GM23338 (cell line): ENCODE measurements around the gene GMEB2. TPM values are rescaled to one million over a fixed set of nuclear protein-coding genes. Genes with fewer than 3 reads are reported as not detected.

Experiments
- ATAC-seq: fragments of 200-7000 bp; cut with Tn5 transposase; 3 replicates; pipeline ENCODE4 v1.9.1; 2020
- DNase-seq: peaks from one replicate; pipeline ENCODE4 v3.0.0-alpha.2; 2015; ENCODE audit warnings: low spot score
- H2AFZ ChIP-seq: fragments of 200-600 bp; sonication (generic); 2 replicates; pipeline ENCODE4 v1.8.0; 2016; ENCODE audit warnings: antibody characterized with exemption, mild to moderate bottlenecking, moderate library complexity
- H3F3A ChIP-seq: fragments of 200-600 bp; sonication (generic); replicated peaks from 2 replicates; pipeline ENCODE4 v1.8.0; 2017; ENCODE audit warnings: antibody characterized with exemption, mixed run types, low read depth
- H3K27ac ChIP-seq: fragments of 200-600 bp; sonication (generic); 2 replicates; pipeline ENCODE4 v1.6.1; 2016; ENCODE audit warnings: low read depth
- H3K27me3 ChIP-seq: fragments of 200-600 bp; sonication (generic); 2 replicates; pipeline ENCODE4 v1.8.0; 2016; ENCODE audit warnings: mild to moderate bottlenecking, mixed run types, moderate library complexity; ENCODE audit not compliant: insufficient read depth
- H3K36me3 ChIP-seq: fragments of 200-600 bp; sonication (generic); 2 replicates; pipeline ENCODE4 v1.8.0; 2016; ENCODE audit warnings: mild to moderate bottlenecking; ENCODE audit not compliant: insufficient read depth
- H3K4me1 ChIP-seq: fragments of 200-600 bp; sonication (generic); 2 replicates; pipeline ENCODE4 v1.8.0; 2016; ENCODE audit warnings: mild to moderate bottlenecking, moderate library complexity; ENCODE audit not compliant: insufficient read depth
- H3K4me2 ChIP-seq: fragments of 200-600 bp; sonication (generic); 2 replicates; pipeline ENCODE4 v1.7.1; 2017; ENCODE audit warnings: mixed run types
- H3K4me3 ChIP-seq: fragments of 200-600 bp; sonication (generic); 2 replicates; pipeline ENCODE4 v1.6.1; 2016; ENCODE audit warnings: mixed run types
- H3K79me2 ChIP-seq: fragments of 200-600 bp; sonication (generic); replicated peaks from 2 replicates; pipeline ENCODE4 v1.8.0; 2017; ENCODE audit warnings: mild to moderate bottlenecking; ENCODE audit not compliant: insufficient read depth
- H3K9me2 ChIP-seq: fragments of 200-600 bp; sonication (generic); 2 replicates; pipeline ENCODE4 v1.8.0; 2017; ENCODE audit not compliant: insufficient read depth
- H4K20me1 ChIP-seq: fragments of 200-600 bp; sonication (generic); replicated peaks from 2 replicates; pipeline ENCODE4 v1.8.0; 2017; ENCODE audit warnings: mild to moderate bottlenecking; ENCODE audit not compliant: insufficient read depth
- H3K27ac Mint-ChIP-seq: 2 replicates; pipeline ENCODE4 v1.8.0; 2020; ENCODE audit warnings: inconsistent platforms, mild to moderate bottlenecking, moderate library complexity, mixed read lengths
- H3K27me3 Mint-ChIP-seq: 3 replicates; pipeline ENCODE4 v1.8.0; 2022; ENCODE audit warnings: low read depth, mild to moderate bottlenecking, moderate library complexity, mixed read lengths, inconsistent platforms; ENCODE audit not compliant: insufficient read depth, poor library complexity
- H3K36me3 Mint-ChIP-seq: 3 replicates; pipeline ENCODE4 v1.8.0; 2021; ENCODE audit warnings: low read depth, mild to moderate bottlenecking, inconsistent platforms, moderate library complexity, mixed read lengths
- H3K4me1 Mint-ChIP-seq: 3 replicates; pipeline ENCODE4 v1.8.0; 2020; ENCODE audit warnings: mild to moderate bottlenecking, inconsistent platforms, mixed read lengths
- H3K4me3 Mint-ChIP-seq: 3 replicates; pipeline ENCODE4 v1.8.0; 2021; ENCODE audit warnings: moderate library complexity, mild to moderate bottlenecking, inconsistent platforms, mixed read lengths
- H3K9me3 Mint-ChIP-seq: 3 replicates; pipeline ENCODE4 v1.8.0; 2020; ENCODE audit warnings: moderate library complexity, mild to moderate bottlenecking, inconsistent platforms, mixed read lengths
- CREB1 ChIP-seq: fragments of 250-450 bp; sonication (Bioruptor Pico); IDR thresholded peaks from 2 replicates; pipeline ENCODE4 v1.5.0; 2020; ENCODE audit warnings: low read depth, mild to moderate bottlenecking, moderate library complexity
- EZH2 ChIP-seq: fragments of 200-600 bp; sonication (generic); IDR thresholded peaks from one replicate; pipeline ENCODE4 v1.8.0; 2017; ENCODE audit warnings: antibody characterized with exemption, mild to moderate bottlenecking, low read depth; ENCODE audit not compliant: unreplicated experiment
- EZH2phosphoT487 ChIP-seq: fragments of 200-600 bp; sonication (generic); IDR thresholded peaks from one replicate; pipeline ENCODE4 v1.8.1; 2018; ENCODE audit warnings: antibody characterized with exemption; ENCODE audit not compliant: unreplicated experiment
- JUNB ChIP-seq: IDR thresholded peaks from one replicate; pipeline ENCODE4 v1.6.1; 2016; ENCODE audit warnings: antibody characterized with exemption; ENCODE audit not compliant: unreplicated experiment
- NANOG ChIP-seq: IDR thresholded peaks from 2 replicates; pipeline ENCODE4 v1.6.1; 2016; ENCODE audit warnings: antibody characterized with exemption, borderline replicate concordance
- POLR2AphosphoS5 ChIP-seq: IDR thresholded peaks from 2 replicates; pipeline ENCODE4 v1.6.1; 2016; ENCODE audit warnings: antibody characterized with exemption, low read depth
- STAT1 ChIP-seq: IDR thresholded peaks from one replicate; pipeline ENCODE4 v1.6.1; 2016; ENCODE audit warnings: antibody characterized with exemption; ENCODE audit not compliant: unreplicated experiment
- ZNF114 ChIP-seq: fragments of 250-450 bp; sonication (Bioruptor Pico); IDR thresholded peaks from 2 replicates; pipeline ENCODE4 v1.5.0; 2020; ENCODE audit warnings: mild to moderate bottlenecking, moderate library complexity
- ZNF331 ChIP-seq: fragments of 250-450 bp; sonication (Bioruptor Pico); IDR thresholded peaks from 2 replicates; pipeline ENCODE4 v1.5.0; 2020; ENCODE audit warnings: low read depth, mild to moderate bottlenecking, moderate library complexity
- polyA plus RNA-seq: library from polyadenylated mRNA; unstranded; fragments of >200 nt; fragmentation: Nextera tagmentation; extraction: Ambion mirVana; gene quantifications from 2 replicates; pipeline ENCODE4 v1.2.1, GENCODE V29; 2016
- total RNA-seq: library from RNA; depleted of rRNA; stranded (reverse); fragments of >200 nt; shearing (Covaris generic); gene quantifications from 2 replicates; pipeline ENCODE4 v1.2.3, GENCODE V29; 2014
- TF ChIP-seq, protein P1 (sequence below): fragments of 250-450 bp; sonication (Bioruptor Pico); IDR thresholded peaks from 2 replicates; pipeline ENCODE4 v1.5.0; 2020; ENCODE audit warnings: mild to moderate bottlenecking, moderate library complexity
- TF ChIP-seq, protein P2 (sequence below), 2 experiments: fragments of 200-600 bp in 1 of 2; sonication (generic) in 1 of 2; conservative IDR thresholded peaks; 2 replicates each; pipeline versions ENCODE4 v1.5.1 to v1.6.1; 2016 to 2017; ENCODE audit warnings: antibody characterized with exemption in 2 of 2, low read depth in 2 of 2, mild to moderate bottlenecking in 2 of 2, moderate library complexity in 1 of 2
- TF ChIP-seq, protein P3 (sequence below): IDR thresholded peaks from one replicate; pipeline ENCODE4 v1.6.1; 2018; ENCODE audit warnings: antibody characterized with exemption; ENCODE audit not compliant: unreplicated experiment
- TF ChIP-seq, protein P4 (sequence below): IDR thresholded peaks from 2 replicates; pipeline ENCODE4 v1.6.1; 2016; ENCODE audit warnings: antibody characterized with exemption

GMEB2 gene
- total and polyA plus RNA-seq, 2 experiments from 2014 or later, result 4.4 to 20.6 TPM

DNA sequence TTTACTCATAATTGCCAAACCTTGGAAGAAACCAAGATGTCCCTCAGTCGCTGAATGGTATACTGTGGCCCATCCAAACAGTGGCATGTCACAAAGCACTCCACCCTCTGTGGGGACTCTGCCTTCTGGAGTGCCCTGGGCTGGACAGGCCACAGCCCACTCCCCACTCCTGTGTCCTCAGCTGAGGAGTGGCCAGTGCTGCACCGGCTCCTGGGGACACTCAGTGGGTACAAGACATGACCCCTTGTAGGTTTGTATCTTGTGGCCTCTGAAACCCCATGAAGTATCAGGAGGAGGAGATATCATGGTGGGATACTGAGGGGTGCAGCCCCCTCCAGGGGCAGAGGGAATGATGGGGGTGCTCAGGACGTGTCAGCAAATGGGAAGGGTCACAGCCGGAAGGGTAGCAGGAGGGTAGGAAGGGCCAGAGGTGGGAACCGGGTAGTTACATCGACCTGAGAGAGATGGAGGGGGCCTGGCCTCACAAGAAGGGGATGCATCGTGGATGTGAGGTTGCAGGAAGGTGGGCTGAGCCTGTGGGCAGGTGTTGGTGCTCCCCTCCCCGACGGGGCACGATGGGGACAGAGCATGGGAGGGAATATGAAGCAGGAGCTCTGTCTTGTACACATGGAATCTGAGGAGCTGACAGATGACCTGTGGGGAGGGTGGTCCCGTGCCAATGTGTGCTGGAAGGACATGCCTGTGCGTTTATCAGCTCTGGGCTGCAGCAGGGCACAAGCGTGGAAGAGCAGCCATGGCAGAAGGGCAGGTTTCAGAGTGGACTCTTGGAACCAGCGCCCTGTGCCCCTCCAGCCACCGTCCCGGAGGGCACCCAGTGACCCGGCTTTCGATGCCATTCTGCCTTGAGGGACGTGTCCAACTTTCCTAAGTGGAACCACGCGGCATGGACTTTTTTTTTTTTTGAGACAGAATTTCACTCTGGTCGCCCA is 41.0 kb downstream of the GMEB2 start:
- H3K4me3 Mint-ChIP-seq, result no peak overlapping the region
- H3K27me3 ChIP-seq, result no peaks in the 10 kb centered on the region
- peaks cover 8% of the 10 kb centered on the region for H3K36me3 Mint-ChIP-seq
- no peaks in the 10 kb centered on the region for H3K9me3 Mint-ChIP-seq
- no peaks in the 10 kb centered on the region for H4K20me1 ChIP-seq
- no peak for ATAC-seq
- no peaks in the 10 kb centered on the region for H3K36me3 ChIP-seq
- H3K4me1 ChIP-seq, result no peaks in the 10 kb centered on the region
- H3F3A ChIP-seq, result 0 out of 2 replicates have a peak, but pooled peaks cover 2% of the 10 kb centered on the region
- no peak overlapping the region for H3K4me3 ChIP-seq
- no peak overlapping the region; the same call in 1 of the 2 replicates for H3K27ac Mint-ChIP-seq
- H3K9me2 ChIP-seq, result no peaks in the 10 kb centered on the region
- no peak overlapping the region for H3K27ac ChIP-seq
- no peaks in the 10 kb centered on the region for H3K79me2 ChIP-seq
- H2AFZ ChIP-seq, result no peak overlapping the region
- no peak for DNase-seq
- H3K4me2 ChIP-seq, result no peak overlapping the region
- H3K4me1 Mint-ChIP-seq, result no peaks in the 10 kb centered on the region; the same call in 2 of the 3 replicates
- TF ChIP-seq JUNB (no peak), ZNF331 (CRISPR knock-in tag) (no peak), EZH2phosphoT487 (no peak), STAT1 (no peak), NANOG (no peak), CREB1 (CRISPR knock-in tag) (no peak), POLR2AphosphoS5 (no peak), ZNF114 (CRISPR knock-in tag) (no peak), EZH2 (no peak)
- TF ChIP-seq, protein P1, sequence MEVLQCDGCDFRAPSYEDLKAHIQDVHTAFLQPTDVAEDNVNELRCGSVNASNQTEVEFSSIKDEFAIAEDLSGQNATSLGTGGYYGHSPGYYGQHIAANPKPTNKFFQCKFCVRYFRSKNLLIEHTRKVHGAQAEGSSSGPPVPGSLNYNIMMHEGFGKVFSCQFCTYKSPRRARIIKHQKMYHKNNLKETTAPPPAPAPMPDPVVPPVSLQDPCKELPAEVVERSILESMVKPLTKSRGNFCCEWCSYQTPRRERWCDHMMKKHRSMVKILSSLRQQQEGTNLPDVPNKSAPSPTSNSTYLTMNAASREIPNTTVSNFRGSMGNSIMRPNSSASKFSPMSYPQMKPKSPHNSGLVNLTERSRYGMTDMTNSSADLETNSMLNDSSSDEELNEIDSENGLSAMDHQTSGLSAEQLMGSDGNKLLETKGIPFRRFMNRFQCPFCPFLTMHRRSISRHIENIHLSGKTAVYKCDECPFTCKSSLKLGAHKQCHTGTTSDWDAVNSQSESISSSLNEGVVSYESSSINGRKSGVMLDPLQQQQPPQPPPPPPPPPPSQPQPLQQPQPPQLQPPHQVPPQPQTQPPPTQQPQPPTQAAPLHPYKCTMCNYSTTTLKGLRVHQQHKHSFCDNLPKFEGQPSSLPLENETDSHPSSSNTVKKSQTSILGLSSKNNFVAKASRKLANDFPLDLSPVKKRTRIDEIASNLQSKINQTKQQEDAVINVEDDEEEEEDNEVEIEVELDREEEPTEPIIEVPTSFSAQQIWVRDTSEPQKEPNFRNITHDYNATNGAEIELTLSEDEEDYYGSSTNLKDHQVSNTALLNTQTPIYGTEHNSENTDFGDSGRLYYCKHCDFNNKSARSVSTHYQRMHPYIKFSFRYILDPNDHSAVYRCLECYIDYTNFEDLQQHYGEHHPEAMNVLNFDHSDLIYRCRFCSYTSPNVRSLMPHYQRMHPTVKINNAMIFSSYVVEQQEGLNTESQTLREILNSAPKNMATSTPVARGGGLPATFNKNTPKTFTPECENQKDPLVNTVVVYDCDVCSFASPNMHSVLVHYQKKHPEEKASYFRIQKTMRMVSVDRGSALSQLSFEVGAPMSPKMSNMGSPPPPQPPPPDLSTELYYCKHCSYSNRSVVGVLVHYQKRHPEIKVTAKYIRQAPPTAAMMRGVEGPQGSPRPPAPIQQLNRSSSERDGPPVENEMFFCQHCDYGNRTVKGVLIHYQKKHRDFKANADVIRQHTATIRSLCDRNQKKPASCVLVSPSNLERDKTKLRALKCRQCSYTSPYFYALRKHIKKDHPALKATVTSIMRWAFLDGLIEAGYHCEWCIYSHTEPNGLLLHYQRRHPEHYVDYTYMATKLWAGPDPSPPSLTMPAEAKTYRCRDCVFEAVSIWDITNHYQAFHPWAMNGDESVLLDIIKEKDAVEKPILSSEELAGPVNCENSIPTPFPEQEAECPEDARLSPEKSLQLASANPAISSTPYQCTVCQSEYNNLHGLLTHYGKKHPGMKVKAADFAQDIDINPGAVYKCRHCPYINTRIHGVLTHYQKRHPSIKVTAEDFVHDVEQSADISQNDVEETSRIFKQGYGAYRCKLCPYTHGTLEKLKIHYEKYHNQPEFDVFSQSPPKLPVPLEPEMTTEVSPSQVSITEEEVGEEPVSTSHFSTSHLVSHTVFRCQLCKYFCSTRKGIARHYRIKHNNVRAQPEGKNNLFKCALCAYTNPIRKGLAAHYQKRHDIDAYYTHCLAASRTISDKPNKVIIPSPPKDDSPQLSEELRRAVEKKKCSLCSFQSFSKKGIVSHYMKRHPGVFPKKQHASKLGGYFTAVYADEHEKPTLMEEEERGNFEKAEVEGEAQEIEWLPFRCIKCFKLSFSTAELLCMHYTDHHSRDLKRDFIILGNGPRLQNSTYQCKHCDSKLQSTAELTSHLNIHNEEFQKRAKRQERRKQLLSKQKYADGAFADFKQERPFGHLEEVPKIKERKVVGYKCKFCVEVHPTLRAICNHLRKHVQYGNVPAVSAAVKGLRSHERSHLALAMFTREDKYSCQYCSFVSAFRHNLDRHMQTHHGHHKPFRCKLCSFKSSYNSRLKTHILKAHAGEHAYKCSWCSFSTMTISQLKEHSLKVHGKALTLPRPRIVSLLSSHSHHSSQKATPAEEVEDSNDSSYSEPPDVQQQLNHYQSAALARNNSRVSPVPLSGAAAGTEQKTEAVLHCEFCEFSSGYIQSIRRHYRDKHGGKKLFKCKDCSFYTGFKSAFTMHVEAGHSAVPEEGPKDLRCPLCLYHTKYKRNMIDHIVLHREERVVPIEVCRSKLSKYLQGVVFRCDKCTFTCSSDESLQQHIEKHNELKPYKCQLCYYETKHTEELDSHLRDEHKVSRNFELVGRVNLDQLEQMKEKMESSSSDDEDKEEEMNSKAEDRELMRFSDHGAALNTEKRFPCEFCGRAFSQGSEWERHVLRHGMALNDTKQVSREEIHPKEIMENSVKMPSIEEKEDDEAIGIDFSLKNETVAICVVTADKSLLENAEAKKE (CRISPR knock-in tag), result no peak
- TF ChIP-seq, protein P2, sequence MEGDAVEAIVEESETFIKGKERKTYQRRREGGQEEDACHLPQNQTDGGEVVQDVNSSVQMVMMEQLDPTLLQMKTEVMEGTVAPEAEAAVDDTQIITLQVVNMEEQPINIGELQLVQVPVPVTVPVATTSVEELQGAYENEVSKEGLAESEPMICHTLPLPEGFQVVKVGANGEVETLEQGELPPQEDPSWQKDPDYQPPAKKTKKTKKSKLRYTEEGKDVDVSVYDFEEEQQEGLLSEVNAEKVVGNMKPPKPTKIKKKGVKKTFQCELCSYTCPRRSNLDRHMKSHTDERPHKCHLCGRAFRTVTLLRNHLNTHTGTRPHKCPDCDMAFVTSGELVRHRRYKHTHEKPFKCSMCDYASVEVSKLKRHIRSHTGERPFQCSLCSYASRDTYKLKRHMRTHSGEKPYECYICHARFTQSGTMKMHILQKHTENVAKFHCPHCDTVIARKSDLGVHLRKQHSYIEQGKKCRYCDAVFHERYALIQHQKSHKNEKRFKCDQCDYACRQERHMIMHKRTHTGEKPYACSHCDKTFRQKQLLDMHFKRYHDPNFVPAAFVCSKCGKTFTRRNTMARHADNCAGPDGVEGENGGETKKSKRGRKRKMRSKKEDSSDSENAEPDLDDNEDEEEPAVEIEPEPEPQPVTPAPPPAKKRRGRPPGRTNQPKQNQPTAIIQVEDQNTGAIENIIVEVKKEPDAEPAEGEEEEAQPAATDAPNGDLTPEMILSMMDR (conservative IDR thresholded peaks at IDR 0.05; ENCODE audit: low read depth in 2 of 2), result no peak
- TF ChIP-seq, protein P3, sequence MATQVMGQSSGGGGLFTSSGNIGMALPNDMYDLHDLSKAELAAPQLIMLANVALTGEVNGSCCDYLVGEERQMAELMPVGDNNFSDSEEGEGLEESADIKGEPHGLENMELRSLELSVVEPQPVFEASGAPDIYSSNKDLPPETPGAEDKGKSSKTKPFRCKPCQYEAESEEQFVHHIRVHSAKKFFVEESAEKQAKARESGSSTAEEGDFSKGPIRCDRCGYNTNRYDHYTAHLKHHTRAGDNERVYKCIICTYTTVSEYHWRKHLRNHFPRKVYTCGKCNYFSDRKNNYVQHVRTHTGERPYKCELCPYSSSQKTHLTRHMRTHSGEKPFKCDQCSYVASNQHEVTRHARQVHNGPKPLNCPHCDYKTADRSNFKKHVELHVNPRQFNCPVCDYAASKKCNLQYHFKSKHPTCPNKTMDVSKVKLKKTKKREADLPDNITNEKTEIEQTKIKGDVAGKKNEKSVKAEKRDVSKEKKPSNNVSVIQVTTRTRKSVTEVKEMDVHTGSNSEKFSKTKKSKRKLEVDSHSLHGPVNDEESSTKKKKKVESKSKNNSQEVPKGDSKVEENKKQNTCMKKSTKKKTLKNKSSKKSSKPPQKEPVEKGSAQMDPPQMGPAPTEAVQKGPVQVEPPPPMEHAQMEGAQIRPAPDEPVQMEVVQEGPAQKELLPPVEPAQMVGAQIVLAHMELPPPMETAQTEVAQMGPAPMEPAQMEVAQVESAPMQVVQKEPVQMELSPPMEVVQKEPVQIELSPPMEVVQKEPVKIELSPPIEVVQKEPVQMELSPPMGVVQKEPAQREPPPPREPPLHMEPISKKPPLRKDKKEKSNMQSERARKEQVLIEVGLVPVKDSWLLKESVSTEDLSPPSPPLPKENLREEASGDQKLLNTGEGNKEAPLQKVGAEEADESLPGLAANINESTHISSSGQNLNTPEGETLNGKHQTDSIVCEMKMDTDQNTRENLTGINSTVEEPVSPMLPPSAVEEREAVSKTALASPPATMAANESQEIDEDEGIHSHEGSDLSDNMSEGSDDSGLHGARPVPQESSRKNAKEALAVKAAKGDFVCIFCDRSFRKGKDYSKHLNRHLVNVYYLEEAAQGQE, result no peak
- TF ChIP-seq, protein P4, sequence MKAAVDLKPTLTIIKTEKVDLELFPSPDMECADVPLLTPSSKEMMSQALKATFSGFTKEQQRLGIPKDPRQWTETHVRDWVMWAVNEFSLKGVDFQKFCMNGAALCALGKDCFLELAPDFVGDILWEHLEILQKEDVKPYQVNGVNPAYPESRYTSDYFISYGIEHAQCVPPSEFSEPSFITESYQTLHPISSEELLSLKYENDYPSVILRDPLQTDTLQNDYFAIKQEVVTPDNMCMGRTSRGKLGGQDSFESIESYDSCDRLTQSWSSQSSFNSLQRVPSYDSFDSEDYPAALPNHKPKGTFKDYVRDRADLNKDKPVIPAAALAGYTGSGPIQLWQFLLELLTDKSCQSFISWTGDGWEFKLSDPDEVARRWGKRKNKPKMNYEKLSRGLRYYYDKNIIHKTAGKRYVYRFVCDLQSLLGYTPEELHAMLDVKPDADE, result no peak
- H3K27me3 Mint-ChIP-seq, result peaks cover 8% of the 10 kb centered on the region
